ENCODE data around the gene EEPD1.
"Not testable (repeated sequence)": the region's sequence is repeated elsewhere in the genome, so short reads cannot be mapped to it uniquely, and the experiment has no call there.

Gene EEPD1

DNA sequence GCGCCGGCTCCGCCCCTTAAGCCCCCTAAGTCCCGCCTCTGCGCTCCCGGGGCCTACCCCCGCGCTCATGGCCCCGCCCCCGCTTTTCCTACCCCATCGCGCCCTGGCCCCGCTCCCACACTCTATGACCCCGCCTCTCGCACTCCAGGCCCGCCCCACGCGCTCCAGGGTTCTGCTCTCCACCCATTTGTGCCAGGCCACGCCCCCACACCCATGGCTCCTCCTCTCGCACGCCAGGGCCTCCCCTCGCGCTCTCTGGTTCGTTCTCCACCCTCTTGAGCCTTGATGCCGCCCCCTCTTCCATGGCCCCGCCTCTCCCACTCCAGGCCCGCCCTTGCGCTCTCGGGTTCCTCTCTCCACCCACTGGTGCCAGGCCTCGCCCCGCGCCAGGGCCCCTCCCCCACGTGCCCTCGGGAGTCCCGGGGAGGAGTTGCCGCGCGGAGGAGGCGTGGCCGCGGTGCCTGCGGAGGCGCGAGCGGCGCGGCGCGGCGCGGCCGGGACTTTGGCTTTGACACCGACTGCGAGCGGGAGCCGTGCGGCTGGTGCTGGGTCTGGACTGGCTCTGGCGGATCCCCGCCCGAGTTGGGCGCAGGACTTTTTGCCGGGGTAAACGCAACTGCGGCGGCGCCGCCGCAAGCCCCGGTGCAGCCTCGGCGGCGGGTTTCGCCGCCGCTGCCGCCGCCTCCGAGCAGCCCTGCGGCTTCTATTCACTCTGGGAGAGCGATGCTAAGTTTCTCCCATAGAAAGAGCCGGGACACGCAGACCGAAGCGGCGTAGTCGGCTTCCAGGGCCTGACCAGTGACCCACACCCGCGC lies at the start of gene EEPD1:
Gene EEPD1 (plus strand): TSS at position 499 of the 815 bp plus-strand sequence. CDS start 1,071 bp downstream, outside the sequence.
- DNase-seq = peak; percentile 99

- DNase-seq = no peak
These were observed 49.1 kb upstream of the EEPD1 start for GRCh38 chr7:36103837-36104561.

- not testable (repeated sequence) for DNase-seq
These were observed 45.8 kb upstream of the EEPD1 start for GRCh38 chr7:36106972-36107908.

DNA sequence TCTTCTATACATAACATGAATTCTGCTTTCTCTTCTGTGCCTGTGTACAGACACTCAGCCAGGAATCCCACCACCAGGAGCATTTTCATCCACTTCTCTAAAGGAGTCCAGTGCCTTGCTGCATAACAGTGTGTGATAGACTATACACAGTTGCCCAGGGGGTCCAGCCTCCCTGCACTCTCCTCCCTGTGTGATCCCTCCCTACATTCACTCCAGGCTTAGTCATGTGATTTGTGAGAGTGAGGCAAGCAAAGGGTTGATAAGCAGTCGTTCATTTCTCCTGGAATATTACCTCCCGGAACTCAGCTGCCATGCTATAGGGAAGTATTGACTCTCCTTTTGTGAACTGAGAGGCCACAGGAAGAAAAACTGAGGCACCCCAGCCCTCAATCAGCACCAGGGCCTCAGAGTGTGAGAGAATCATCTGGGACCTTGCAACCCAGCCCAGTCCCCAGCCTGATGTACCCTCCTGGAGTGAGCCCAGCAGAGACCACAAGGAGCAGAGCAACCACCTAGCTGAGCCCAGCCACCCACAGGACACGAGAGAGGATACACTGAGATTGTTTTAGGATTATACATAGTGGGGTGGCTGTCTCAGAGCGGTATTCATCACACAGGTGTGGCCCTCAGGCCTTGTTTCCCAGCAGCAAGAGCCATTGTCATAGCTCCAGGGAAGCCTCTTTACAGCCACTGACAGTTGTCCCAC lies 45.0 kb upstream of the EEPD1 start:
- DNase-seq = no peak

- peak; percentile 12 for DNase-seq
These were observed 43.9 kb upstream of the EEPD1 start for GRCh38 chr7:36109013-36109627.

DNA sequence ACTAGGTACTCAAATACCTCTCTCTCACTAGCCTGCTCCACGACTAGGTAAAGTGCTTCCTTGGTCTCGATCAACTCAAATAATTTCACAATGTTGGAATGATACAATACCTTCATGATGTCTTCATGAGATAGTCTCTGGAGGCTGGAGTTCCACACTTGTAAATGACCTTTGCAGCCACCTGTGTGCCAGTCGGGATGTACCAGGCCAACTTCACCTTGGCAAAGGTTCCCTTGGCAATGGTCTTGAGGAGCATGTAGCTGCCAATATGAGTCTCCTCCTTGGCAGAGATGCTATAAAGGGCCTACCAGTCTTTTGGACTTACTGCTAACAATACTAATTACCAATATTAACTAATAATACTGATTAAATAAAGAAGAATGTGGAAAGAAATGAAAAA lies 42.5 kb upstream of the EEPD1 start:
- no peak for DNase-seq

GRCh38 chr7:36112969-36113368 lies 40.1 kb upstream of the EEPD1 start:
- no peak for DNase-seq

GRCh38 chr7:36114355-36114754 lies 38.7 kb upstream of the EEPD1 start:
- DNase-seq = no peak

DNA sequence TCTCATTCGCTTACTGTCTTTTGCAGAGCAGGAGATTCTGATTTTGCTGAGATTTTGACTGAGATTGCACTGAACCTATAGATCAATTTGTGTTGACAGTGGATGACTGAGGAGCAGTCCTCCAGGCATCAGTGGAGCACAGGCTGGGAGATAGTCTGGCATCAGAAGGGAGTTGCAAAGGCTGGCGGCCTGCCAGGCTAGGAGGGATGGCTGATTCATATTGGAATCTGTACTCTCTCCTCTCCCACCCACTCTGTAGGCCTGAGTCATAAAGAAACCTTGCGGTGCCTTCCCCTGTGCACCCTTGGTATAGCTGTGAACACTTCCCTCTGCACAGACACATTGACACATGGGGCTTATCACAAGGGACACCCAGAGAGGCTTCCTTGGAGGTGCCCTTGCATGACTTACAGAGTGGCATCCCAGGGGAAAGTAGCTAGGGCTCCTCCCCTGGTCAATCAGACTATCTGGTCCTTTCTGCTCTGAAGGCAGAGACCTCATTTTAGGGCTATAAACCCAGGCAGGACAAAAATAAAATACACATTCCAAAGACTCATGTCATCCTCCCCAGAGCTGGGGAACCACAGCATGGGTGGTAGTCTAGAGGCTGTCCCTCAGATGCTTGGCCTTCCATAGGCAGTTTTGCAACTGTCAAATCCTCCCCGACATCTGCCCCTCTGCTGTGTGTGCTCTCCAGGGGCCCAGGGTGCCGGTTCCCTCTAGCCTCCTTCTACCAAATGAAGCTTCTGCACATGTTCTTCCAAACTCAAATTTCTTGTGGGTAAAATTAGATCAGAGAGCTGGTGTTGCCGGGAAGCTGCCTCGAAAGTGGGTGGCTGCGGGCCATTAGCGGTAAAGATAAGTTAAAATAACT lies 37.4 kb upstream of the EEPD1 start:
- peak; percentile 6 for DNase-seq

GRCh38 chr7:36116347-36117202 lies 36.5 kb upstream of the EEPD1 start:
- DNase-seq = no peak

GRCh38 chr7:36117203-36117840 lies 35.7 kb upstream of the EEPD1 start:
- DNase-seq = no peak

DNA sequence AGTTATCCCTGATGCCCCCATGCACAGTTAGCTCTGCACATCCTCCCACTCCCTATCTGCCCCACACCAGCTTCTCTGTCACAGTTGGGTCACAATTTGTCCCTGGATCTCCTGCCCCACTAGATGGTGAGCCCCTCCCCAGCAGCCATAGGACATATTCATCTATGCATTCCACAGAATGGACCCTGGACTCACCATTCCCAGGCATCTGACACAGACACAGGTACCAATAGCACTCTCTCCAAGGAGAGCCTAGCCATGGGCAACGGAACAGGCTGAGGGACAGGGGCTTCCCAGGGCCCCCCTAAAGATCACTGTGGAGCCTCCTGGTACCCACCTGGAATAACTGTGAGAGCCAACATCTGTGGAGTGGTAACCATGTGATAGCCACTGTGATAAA lies 34.7 kb upstream of the EEPD1 start:
- DNase-seq = no peak

DNA sequence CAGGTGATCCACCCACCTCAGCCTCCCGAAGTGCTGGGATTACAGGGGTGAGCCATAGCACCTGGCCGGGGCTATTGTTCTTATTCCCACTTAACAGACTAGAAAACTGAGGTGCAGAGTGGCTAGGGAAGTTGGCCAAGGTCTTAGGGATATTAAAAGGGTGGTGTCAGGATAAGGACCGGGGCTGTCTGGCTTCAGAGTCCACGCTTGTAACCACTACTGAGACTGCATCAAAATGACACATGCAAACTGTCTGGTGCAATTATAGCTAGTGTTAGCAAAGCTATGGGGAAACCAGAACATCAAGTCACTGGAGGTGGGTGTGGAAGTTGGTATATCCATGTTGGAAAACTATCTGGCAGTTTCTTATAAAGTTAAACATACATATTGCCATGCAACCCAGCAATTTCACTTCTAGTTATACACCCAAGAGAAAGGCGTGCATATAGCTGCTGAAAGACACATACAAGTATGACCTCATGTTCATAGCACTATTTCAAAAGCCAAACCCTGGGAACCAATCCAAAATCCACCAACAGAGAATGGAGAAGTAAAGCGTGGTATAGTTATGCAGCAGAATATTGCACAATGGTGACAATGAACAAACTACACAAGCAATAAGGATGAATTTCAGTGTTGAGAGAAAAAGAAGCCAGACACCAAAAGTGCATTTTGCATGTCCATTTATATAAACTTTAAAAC lies 33.9 kb upstream of the EEPD1 start:
- no peak for DNase-seq

- DNase-seq = peak; percentile 36
These were observed 32.9 kb upstream of the EEPD1 start for GRCh38 chr7:36119983-36120646.

GRCh38 chr7:36125630-36126029 lies 27.4 kb upstream of the EEPD1 start:
- DNase-seq = not testable (repeated sequence)

- DNase-seq = no peak
These were observed 25.8 kb upstream of the EEPD1 start for GRCh38 chr7:36127075-36127740.

DNA sequence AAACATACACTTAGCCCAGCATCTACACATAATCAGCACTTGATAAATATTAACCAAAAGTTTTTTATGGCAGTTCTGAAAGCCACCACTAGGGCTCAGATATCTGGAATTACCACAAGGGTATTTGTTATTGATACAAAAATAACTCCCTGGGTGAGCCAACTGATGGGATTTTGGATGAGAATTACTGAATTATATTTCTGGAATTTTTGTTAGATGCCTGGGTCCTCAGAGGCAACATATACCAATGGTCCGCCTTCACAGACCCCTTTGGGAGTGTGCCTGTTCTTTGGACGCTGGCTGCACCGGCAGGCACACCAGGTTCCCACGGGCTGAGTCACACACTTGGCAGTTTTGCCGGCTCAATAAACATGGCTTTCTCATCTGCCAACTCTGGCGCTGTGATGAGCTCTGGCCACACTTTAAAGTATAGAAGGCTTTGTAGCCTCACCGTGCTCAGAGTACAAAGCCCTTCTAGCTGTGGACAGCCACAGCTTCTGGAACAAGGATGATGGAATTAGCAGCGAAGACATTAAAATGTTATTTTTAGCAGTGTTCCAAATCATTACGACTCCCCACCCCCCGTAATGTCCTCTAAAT lies 24.5 kb upstream of the EEPD1 start:
- peak; percentile 51 for DNase-seq

All from NCI-H82 (cell line).